Gastroesophageal sphincter (tissue), 4 donors: ENCODE data around the gene MEGF8. TPM values are rescaled to one million over a fixed set of nuclear protein-coding genes. Genes with fewer than 3 reads are reported as not detected.

Experiments used
- ATAC-seq: fragments of 150-250 bp; one replicate; pipeline ENCODE4 v1.9.1; 2016; ENCODE audit warnings: mild to moderate bottlenecking, moderate library complexity
- H3K27ac ChIP-seq, 4 donors: fragments of 200-600 bp; sonication (generic) in 3 of 4; 1 replicate in 3 of 4; 2 replicates in 1 of 4; pipeline ENCODE4 v1.5.1; 2016 to 2019
- H3K27me3 ChIP-seq: fragments of 200-600 bp; sonication (generic); one replicate; pipeline ENCODE4 v1.5.1; 2019
- H3K36me3 ChIP-seq, 2 donors: fragments of 200-600 bp; sonication (generic); one replicate each; pipeline ENCODE4 v1.5.1; 2019; ENCODE audit warnings: control low read depth in 1 of 2
- H3K4me1 ChIP-seq, 3 donors: fragments of 200-600 bp; sonication (generic); 1 replicate in 2 of 3; 2 replicates in 1 of 3; pipeline ENCODE4 v1.5.1; 2016 to 2019; ENCODE audit warnings: control low read depth in 2 of 3
- H3K4me3 ChIP-seq, 2 donors: fragments of 200-600 bp; sonication (generic); one replicate each; pipeline ENCODE4 v1.5.1; 2019; ENCODE audit warnings: mild to moderate bottlenecking in 1 of 2, moderate library complexity in 1 of 2
- H3K9me3 ChIP-seq, 3 donors: fragments of 200-600 bp; sonication (generic); one replicate each; pipeline ENCODE4 v1.5.1; 2017 to 2019; ENCODE audit warnings: control low read depth in 2 of 3
- CTCF ChIP-seq, 4 experiments: fragments of 200-600 bp in 2 of 4; fragments of 450-650 bp in 2 of 4; sonication (generic) in 1 of 4; IDR thresholded peaks; one replicate each; pipeline ENCODE4 v1.5.1; 2017 to 2019; ENCODE audit warnings: antibody characterized with exemption in 4 of 4, mild to moderate bottlenecking in 2 of 4, moderate library complexity in 2 of 4
- EP300 ChIP-seq: sonication (generic); formaldehyde crosslinking; IDR thresholded peaks from one replicate; pipeline ENCODE4 v1.6.1; 2017; ENCODE audit warnings: antibody characterized with exemption, mild to moderate bottlenecking
- POLR2A ChIP-seq, 2 donors: fragments of 450-650 bp; IDR thresholded peaks; one replicate each; pipeline ENCODE4 v1.6.1; 2017; ENCODE audit warnings: antibody characterized with exemption in 2 of 2, mild to moderate bottlenecking in 2 of 2, moderate library complexity in 1 of 2
- POLR2AphosphoS5 ChIP-seq: sonication (generic); formaldehyde crosslinking; IDR thresholded peaks from one replicate; pipeline ENCODE4 v1.6.1; 2017; ENCODE audit warnings: antibody characterized with exemption
- WGBS, 2 donors: methylation state at CpG; one replicate each; pipeline ENCODE4 v1.1.5; 2018; ENCODE audit warnings: low coverage in 1 of 2; 5-methylcytosine and 5-hydroxymethylcytosine counted together
- total RNA-seq, 4 donors: library from RNA; depleted of rRNA; stranded (reverse); fragments of >200 nt; gene quantifications; one replicate each; pipeline ENCODE4 v1.1.0, GENCODE V29; 2016

The MEGF8 gene
- total RNA-seq, 4 donors from 2014 or later, result 13.9 to 44.4 (median 18.1) TPM

DNA sequence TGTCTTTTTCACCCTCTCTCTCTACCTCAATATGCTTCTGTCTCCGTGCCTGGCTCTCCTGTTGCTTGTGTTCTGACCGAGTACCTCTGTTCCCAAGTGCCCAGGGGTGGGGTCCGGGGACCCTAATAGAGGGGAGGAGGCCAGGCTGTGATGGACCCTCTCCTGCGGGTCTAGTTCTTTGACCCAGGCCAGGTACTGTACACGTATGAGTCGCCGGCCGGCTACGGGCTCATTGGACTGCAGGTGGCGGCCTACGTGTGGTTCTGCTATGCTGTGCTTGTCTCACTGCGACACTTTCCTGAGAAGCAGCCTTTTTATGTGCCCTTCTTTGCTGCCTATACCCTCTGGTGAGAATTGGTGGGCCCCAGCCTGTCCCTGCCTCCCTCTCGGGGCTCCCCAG lies 7.9 kb upstream of the MEGF8 start:
- H3K4me1 ChIP-seq, result peaks cover 0 to 16% (median 10%) of the 10 kb centered on the region in 3 donors
- H3K27me3 ChIP-seq, result peaks cover 43% of the 10 kb centered on the region
- no peak for TF ChIP-seq POLR2A (IDR thresholded peaks at IDR 0.05)
- TF ChIP-seq CTCF (IDR thresholded peaks at IDR 0.05), result no peak
- TF ChIP-seq EP300, result no peak
- no peak for TF ChIP-seq POLR2AphosphoS5

GRCh38 chr19:42322305-42322704 lies 3.1 kb upstream of the MEGF8 start:
- TF ChIP-seq CTCF (IDR thresholded peaks at IDR 0.05) (no peak), EP300 (no peak), POLR2A (IDR thresholded peaks at IDR 0.05) (no peak), POLR2AphosphoS5 (no peak)
- H3K9me3 ChIP-seq, result no peaks in the 10 kb centered on the region
- no peak overlapping the region for H3K27ac ChIP-seq
- no peak for ATAC-seq
- no peak overlapping the region for H3K4me3 ChIP-seq
- H3K36me3 ChIP-seq, result no peaks in the 10 kb centered on the region
- peaks cover 33% of the 10 kb centered on the region for H3K27me3 ChIP-seq
- peaks cover 0 to 32% (median 26%) of the 10 kb centered on the region in 3 donors for H3K4me1 ChIP-seq
- 61 to 73% methylated on average over 7 of the region's 9 CpGs for WGBS, 2 donors

More for the DNA sequence above, 7.9 kb upstream of the MEGF8 start:
- Histone ChIP-seq H3K4me3 (no peak overlapping the region), H3K27ac (no peak overlapping the region), H3K9me3 (no peaks in the 10 kb centered on the region), H3K36me3 (no peaks in the 10 kb centered on the region)
- 95 to 100% methylated on average over 1 to 2 of the region's 13 CpGs for WGBS, 2 donors
- ATAC-seq, result no peak

- Histone ChIP-seq H3K4me1 (peaks cover 0 to 44% (median 35%) of the 10 kb centered on the region in 3 donors), H3K27ac (no peak overlapping the region), H3K9me3 (no peaks in the 10 kb centered on the region), H3K27me3 (peaks cover 33% of the 10 kb centered on the region), H3K36me3 (no peaks in the 10 kb centered on the region), H3K4me3 (no peak overlapping the region)
- ATAC-seq, result no peak
- TF ChIP-seq CTCF (IDR thresholded peaks at IDR 0.05), result no peak
- TF ChIP-seq POLR2A (IDR thresholded peaks at IDR 0.05), result no peak
- no peak for TF ChIP-seq EP300
- no peak for TF ChIP-seq POLR2AphosphoS5
- WGBS, 2 donors, result no CpG with 5 or more reads among the region's 29 CpGs
These were observed 2.0 kb upstream of the MEGF8 start for GRCh38 chr19:42323473-42323851.

GRCh38 chr19:42323852-42324654 lies 1.4 kb upstream of the MEGF8 start:
- no peaks in the 10 kb centered on the region for H3K36me3 ChIP-seq
- ATAC-seq, result no peak
- WGBS, 2 donors, result no CpG with 5 or more reads among the region's 92 CpGs
- H3K9me3 ChIP-seq, result no peaks in the 10 kb centered on the region
- TF ChIP-seq POLR2AphosphoS5 (no peak), EP300 (no peak), CTCF (IDR thresholded peaks at IDR 0.05) (peak in 1 of 4 experiments; percentile 12)
- peaks cover 33% of the 10 kb centered on the region for H3K27me3 ChIP-seq
- no peak overlapping the region for H3K27ac ChIP-seq
- peaks cover 0 to 48% (median 35%) of the 10 kb centered on the region in 3 donors for H3K4me1 ChIP-seq
- H3K4me3 ChIP-seq, result peak overlapping the region in 1 of 2 donors; percentile 94
